MM.1S (cell line): Measurements from ENCODE around the gene FAM131A.
A peak's percentile ranks its signal among the peaks of the same experiment; 100 is the strongest.

Source experiments
- DNase-seq: peaks from one replicate; pipeline ENCODE4 v3.0.0-alpha.2; 2015
- H2AFZ ChIP-seq: fragments of 300-600 bp; sonication (generic); 2 replicates; pipeline ENCODE4 v1.6.0; 2016; ENCODE audit warnings: antibody characterized with exemption, low read length
- H3F3A ChIP-seq: fragments of 300-600 bp; sonication (generic); 2 replicates; pipeline ENCODE4 v1.6.1; 2016; ENCODE audit warnings: mild to moderate bottlenecking, antibody characterized with exemption, low read length, moderate library complexity, mixed read lengths; ENCODE audit not compliant: insufficient read depth
- H3K27ac ChIP-seq: fragments of 300-600 bp; sonication (generic); 2 replicates; pipeline ENCODE4 v1.5.1; 2016; ENCODE audit warnings: mild to moderate bottlenecking, low read length
- H3K27me3 ChIP-seq: fragments of 300-600 bp; sonication (generic); replicated peaks from 2 replicates; pipeline ENCODE4 v1.6.0; 2016; ENCODE audit warnings: low read length; ENCODE audit not compliant: insufficient read depth
- H3K36me3 ChIP-seq: fragments of 300-600 bp; sonication (generic); replicated peaks from 2 replicates; pipeline ENCODE4 v1.6.1; 2016; ENCODE audit warnings: mild to moderate bottlenecking, low read length, mixed read lengths; ENCODE audit not compliant: insufficient read depth
- H3K4me1 ChIP-seq: fragments of 300-600 bp; sonication (generic); 2 replicates; pipeline ENCODE4 v1.6.1; 2016; ENCODE audit warnings: low read length, mixed read lengths
- H3K4me2 ChIP-seq: fragments of 300-600 bp; sonication (generic); 2 replicates; pipeline ENCODE4 v1.6.0; 2016; ENCODE audit warnings: low read depth, low read length
- H3K4me3 ChIP-seq: fragments of 300-600 bp; sonication (generic); 2 replicates; pipeline ENCODE4 v1.5.1; 2016; ENCODE audit warnings: low read length, mixed read lengths
- H3K79me2 ChIP-seq: fragments of 300-600 bp; sonication (generic); 2 replicates; pipeline ENCODE4 v1.6.1; 2016; ENCODE audit warnings: mixed run types, low read length, mixed read lengths
- H3K9ac ChIP-seq: fragments of 300-600 bp; sonication (generic); 2 replicates; pipeline ENCODE4 v1.6.1; 2016; ENCODE audit warnings: low read length, mixed read lengths
- H3K9me2 ChIP-seq: fragments of 300-600 bp; sonication (generic); replicated peaks from 2 replicates; pipeline ENCODE4 v1.6.1; 2016; ENCODE audit warnings: mild to moderate bottlenecking, low read length, mixed read lengths; ENCODE audit not compliant: insufficient read depth
- H3K9me3 ChIP-seq: fragments of 300-600 bp; sonication (generic); replicated peaks from 2 replicates; pipeline ENCODE4 v1.6.1; 2016; ENCODE audit warnings: mild to moderate bottlenecking, low read length, mixed read lengths; ENCODE audit not compliant: insufficient read depth
- H4K20me1 ChIP-seq: fragments of 300-600 bp; sonication (generic); 2 replicates; pipeline ENCODE4 v1.6.1; 2016; ENCODE audit warnings: mild to moderate bottlenecking, low read length, moderate library complexity, mixed read lengths; ENCODE audit not compliant: insufficient read depth
- CTCF ChIP-seq: fragments of 300-600 bp; sonication (generic); IDR thresholded peaks from 2 replicates; pipeline ENCODE4 v1.5.1; 2016; ENCODE audit warnings: antibody characterized with exemption, low read length, mixed read lengths
- EZH2 ChIP-seq: fragments of 300-600 bp; sonication (generic); optimal IDR thresholded peaks from 2 replicates; pipeline ENCODE3; 2017; ENCODE audit warnings: low read depth, mild to moderate bottlenecking, antibody characterized with exemption, low read length, mixed read lengths
- EZH2phosphoT487 ChIP-seq: fragments of 300-600 bp; sonication (generic); IDR thresholded peaks from 2 replicates; pipeline ENCODE4 v1.6.1; 2018; ENCODE audit warnings: antibody characterized with exemption, low read length

The FAM131A gene

GRCh38 chr3:184333700-184334099, 3.7 kb upstream of the FAM131A start:
- Histone ChIP-seq H3K79me2 (peaks cover 38% of the 10 kb centered on the region), H3K27me3 (no peaks in the 10 kb centered on the region), H3K4me2 (no peak overlapping the region), H2AFZ (no peak overlapping the region), H3K4me1 (0 out of 2 replicates have a peak, but pooled peaks cover 4% of the 10 kb centered on the region), H3K27ac (no peak overlapping the region), H4K20me1 (peaks cover 35% of the 10 kb centered on the region), H3K4me3 (no peak overlapping the region), H3K9me3 (no peaks in the 10 kb centered on the region), H3K9ac (no peak overlapping the region), H3K9me2 (no peaks in the 10 kb centered on the region), H3F3A (peaks cover 51% of the 10 kb centered on the region), H3K36me3 (peaks cover 23% of the 10 kb centered on the region)
- TF ChIP-seq CTCF (no peak), EZH2phosphoT487 (no peak), EZH2 (no peak)
- no peak for DNase-seq

GRCh38 chr3:184334470-184335158, 2.8 kb upstream of the FAM131A start:
- H3K27ac ChIP-seq, result peak overlapping the region; percentile 57; the same call in 1 of the 2 replicates
- H3K4me2 ChIP-seq, result no peak overlapping the region
- peaks cover 35% of the 10 kb centered on the region for H4K20me1 ChIP-seq
- DNase-seq, result no peak
- H3K9me2 ChIP-seq, result no peaks in the 10 kb centered on the region
- H3F3A ChIP-seq, result peaks cover 47% of the 10 kb centered on the region
- H3K79me2 ChIP-seq, result peaks cover 31% of the 10 kb centered on the region
- TF ChIP-seq EZH2 (no peak), CTCF (no peak), EZH2phosphoT487 (no peak)
- H3K4me3 ChIP-seq, result no peak overlapping the region
- no peaks in the 10 kb centered on the region for H3K9me3 ChIP-seq
- no peak overlapping the region for H2AFZ ChIP-seq
- 0 out of 2 replicates have a peak, but pooled peaks cover 4% of the 10 kb centered on the region for H3K4me1 ChIP-seq
- H3K27me3 ChIP-seq, result no peaks in the 10 kb centered on the region
- peaks cover 19% of the 10 kb centered on the region for H3K36me3 ChIP-seq
- H3K9ac ChIP-seq, result no peak overlapping the region

- H3K36me3 ChIP-seq, result peaks cover 19% of the 10 kb centered on the region
- peaks cover 35% of the 10 kb centered on the region for H4K20me1 ChIP-seq
- H3K9me3 ChIP-seq, result no peaks in the 10 kb centered on the region
- H3K4me2 ChIP-seq, result peak overlapping the region; percentile 69
- no peak overlapping the region for H2AFZ ChIP-seq
- DNase-seq, result no peak
- H3K4me1 ChIP-seq, result 0 out of 2 replicates have a peak, but pooled peaks cover 4% of the 10 kb centered on the region
- peaks cover 28% of the 10 kb centered on the region for H3K79me2 ChIP-seq
- H3K9me2 ChIP-seq, result no peaks in the 10 kb centered on the region
- TF ChIP-seq EZH2phosphoT487 (no peak), EZH2 (no peak), CTCF (no peak)
- H3K9ac ChIP-seq, result peak overlapping the region; percentile 59; the same call in 1 of the 2 replicates
- H3F3A ChIP-seq, result peaks cover 47% of the 10 kb centered on the region
- no peaks in the 10 kb centered on the region for H3K27me3 ChIP-seq
- H3K4me3 ChIP-seq, result peak overlapping the region; percentile 73; the same call in 1 of the 2 replicates
- peak overlapping the region; percentile 57 for H3K27ac ChIP-seq
Measured at GRCh38 chr3:184335291-184335660, 2.1 kb upstream of the FAM131A start.
